ENCODE measurements around the gene RPS6KA5. TPM values are rescaled to one million over a fixed set of nuclear protein-coding genes. Genes with fewer than 3 reads are reported as not detected.

RPS6KA5 gene
- total and polyA plus RNA-seq, 8 donors, result 1.6 to 25.0 (median 8.5) TPM

GRCh38 chr14:91065266-91065665 is 4.8 kb upstream of the RPS6KA5 start:
- TF ChIP-seq POLR2AphosphoS5 (IDR thresholded peaks at IDR 0.05) (no peak), POLR2A (IDR thresholded peaks at IDR 0.05) (no peak), EP300 (IDR thresholded peaks at IDR 0.05) (no peak), CTCF (IDR thresholded peaks at IDR 0.05) (no peak)
- Histone ChIP-seq H3K4me1 (peaks cover 8 to 32% (median 19%) of the 10 kb centered on the region in 4 donors), H3K36me3 (no peaks in the 10 kb centered on the region), H3K27ac (peak overlapping the region in 1 of 5 donors; percentile 29), H3K9me3 (peaks cover 0 to 3% (median 0%) of the 10 kb centered on the region in 4 donors), H3K27me3 (no peaks in the 10 kb centered on the region), H3K4me3 (no peak overlapping the region)
- intact Hi-C loops (cut with DNase I; ENCODE audit: low total_unique reads), result no loop called here
- no peak for DNase-seq
- 85 to 94% (median 91%) methylated on average over 3 of the region's 3 CpGs for WGBS, 5 donors

- DNase-seq, result peak in 1 of 2 donors; percentile 28
- Histone ChIP-seq H3K4me3 (no peak overlapping the region), H3K27me3 (no peaks in the 10 kb centered on the region), H3K36me3 (no peaks in the 10 kb centered on the region), H3K4me1 (peaks cover 8 to 47% (median 30%) of the 10 kb centered on the region in 4 donors), H3K27ac (peak overlapping the region in 4 of 5 donors; percentile 36 to 59 (median 48)), H3K9me3 (no peaks in the 10 kb centered on the region)
- intact Hi-C loops (cut with DNase I; ENCODE audit: low total_unique reads), result no loop called here
- TF ChIP-seq POLR2A (IDR thresholded peaks at IDR 0.05), result no peak
- TF ChIP-seq CTCF (IDR thresholded peaks at IDR 0.05), result no peak
- no peak for TF ChIP-seq EP300 (IDR thresholded peaks at IDR 0.05)
- no peak for TF ChIP-seq POLR2AphosphoS5 (IDR thresholded peaks at IDR 0.05)
These were observed 2.7 kb upstream of the RPS6KA5 start for GRCh38 chr14:91063119-91063518.

- WGBS, 5 donors, result 64 to 87% (median 77%) methylated on average over 2 of the region's 2 CpGs
- intact Hi-C loops (cut with DNase I; ENCODE audit: low total_unique reads), result no loop called here
- Histone ChIP-seq H3K9me3 (no peaks in the 10 kb centered on the region), H3K27ac (peak overlapping the region in 1 of 5 donors; percentile 49), H3K4me3 (no peak overlapping the region), H3K27me3 (no peaks in the 10 kb centered on the region), H3K36me3 (no peaks in the 10 kb centered on the region), H3K4me1 (peaks cover 8 to 52% (median 33%) of the 10 kb centered on the region in 4 donors)
- DNase-seq, result no peak
- TF ChIP-seq EP300 (IDR thresholded peaks at IDR 0.05) (no peak), POLR2AphosphoS5 (IDR thresholded peaks at IDR 0.05) (no peak), POLR2A (IDR thresholded peaks at IDR 0.05) (no peak), CTCF (IDR thresholded peaks at IDR 0.05) (no peak)
These were observed 2.2 kb upstream of the RPS6KA5 start for GRCh38 chr14:91062600-91062999.

GRCh38 chr14:91061056-91061887 is 831 bp upstream of the RPS6KA5 start:
- intact Hi-C loops (cut with DNase I; ENCODE audit: low total_unique reads), result no loop called here
- Histone ChIP-seq H3K27me3 (no peaks in the 10 kb centered on the region), H3K36me3 (no peaks in the 10 kb centered on the region), H3K4me3 (peak overlapping the region; percentile 46 to 91 (median 64)), H3K4me1 (peaks cover 8 to 57% (median 35%) of the 10 kb centered on the region in 4 donors), H3K27ac (peak overlapping the region; percentile 58 to 99 (median 81)), H3K9me3 (no peaks in the 10 kb centered on the region)
- 1 to 3% (median 2%) methylated on average over 17 to 26 of the region's 26 CpGs for WGBS, 5 donors
- TF ChIP-seq POLR2AphosphoS5 (IDR thresholded peaks at IDR 0.05) (peak in 2 of 3 donors; percentile 0 to 69), POLR2A (IDR thresholded peaks at IDR 0.05) (no peak)
- DNase-seq, result peak in 1 of 2 donors; percentile 27

Measured in stomach (tissue), 9 donors.